ENCODE data around the gene DNMT3A. TPM values are rescaled to one million over a fixed set of nuclear protein-coding genes. Genes with fewer than 3 reads are reported as not detected.

The DNMT3A gene
- total RNA-seq, 1 donor from 2014 or later = 12.9 TPM

DNA sequence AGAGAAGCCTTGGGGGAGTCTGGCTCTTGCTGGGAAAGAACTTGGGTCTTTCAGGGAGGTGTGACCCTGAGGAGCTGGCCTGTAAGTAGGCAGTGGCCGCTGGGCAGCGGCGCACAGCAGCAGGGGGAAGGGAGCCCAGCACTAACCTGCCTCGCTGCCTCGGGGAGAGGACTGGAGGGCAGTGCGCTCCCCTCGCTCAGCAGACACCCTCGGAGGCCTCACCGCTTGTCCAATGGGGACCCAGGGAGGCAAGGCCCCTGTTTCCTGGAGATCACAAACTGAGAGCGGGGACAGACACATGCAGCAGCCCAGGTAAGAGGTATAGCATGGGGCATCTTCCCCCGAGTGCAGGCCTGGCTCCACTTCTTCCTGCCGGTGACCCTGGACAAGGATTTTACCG lies 3.3 kb downstream of the DNMT3A start:
- no peak overlapping the region for H3K4me3 ChIP-seq (ENCODE audit: low read depth, low read length)
- no peak for FAIRE-seq
- H3K36me3 ChIP-seq (ENCODE audit: control insufficient read depth, insufficient read depth, low read length) = no peaks in the 10 kb centered on the region
- TF ChIP-seq, protein P1, sequence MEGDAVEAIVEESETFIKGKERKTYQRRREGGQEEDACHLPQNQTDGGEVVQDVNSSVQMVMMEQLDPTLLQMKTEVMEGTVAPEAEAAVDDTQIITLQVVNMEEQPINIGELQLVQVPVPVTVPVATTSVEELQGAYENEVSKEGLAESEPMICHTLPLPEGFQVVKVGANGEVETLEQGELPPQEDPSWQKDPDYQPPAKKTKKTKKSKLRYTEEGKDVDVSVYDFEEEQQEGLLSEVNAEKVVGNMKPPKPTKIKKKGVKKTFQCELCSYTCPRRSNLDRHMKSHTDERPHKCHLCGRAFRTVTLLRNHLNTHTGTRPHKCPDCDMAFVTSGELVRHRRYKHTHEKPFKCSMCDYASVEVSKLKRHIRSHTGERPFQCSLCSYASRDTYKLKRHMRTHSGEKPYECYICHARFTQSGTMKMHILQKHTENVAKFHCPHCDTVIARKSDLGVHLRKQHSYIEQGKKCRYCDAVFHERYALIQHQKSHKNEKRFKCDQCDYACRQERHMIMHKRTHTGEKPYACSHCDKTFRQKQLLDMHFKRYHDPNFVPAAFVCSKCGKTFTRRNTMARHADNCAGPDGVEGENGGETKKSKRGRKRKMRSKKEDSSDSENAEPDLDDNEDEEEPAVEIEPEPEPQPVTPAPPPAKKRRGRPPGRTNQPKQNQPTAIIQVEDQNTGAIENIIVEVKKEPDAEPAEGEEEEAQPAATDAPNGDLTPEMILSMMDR (IDR thresholded peaks at IDR 0.05; ENCODE audit: insufficient read depth, low read length, severe bottlenecking) = no peak
- no peak for DNase-seq (ENCODE audit: low read depth)
- no peaks in the 10 kb centered on the region for H3K27me3 ChIP-seq (ENCODE audit: control insufficient read depth, insufficient read depth, low read length)

- FAIRE-seq (no peak), DNase-seq (ENCODE audit: low read depth) (no peak)
- H3K36me3 ChIP-seq (ENCODE audit: control insufficient read depth, insufficient read depth, low read length) = no peaks in the 10 kb centered on the region
- no peaks in the 10 kb centered on the region for H3K27me3 ChIP-seq (ENCODE audit: control insufficient read depth, insufficient read depth, low read length)
- no peak overlapping the region for H3K4me3 ChIP-seq (ENCODE audit: low read depth, low read length)
- TF ChIP-seq, protein P1 (IDR thresholded peaks at IDR 0.05; ENCODE audit: insufficient read depth, low read length, severe bottlenecking) = no peak
These were observed 3.8 kb downstream of the DNMT3A start for GRCh38 chr2:25337891-25338290.

GRCh38 chr2:25337276-25337675 lies 4.4 kb downstream of the DNMT3A start:
- Histone ChIP-seq H3K4me3 (ENCODE audit: low read depth, low read length) (no peak overlapping the region), H3K27me3 (ENCODE audit: control insufficient read depth, insufficient read depth, low read length) (no peaks in the 10 kb centered on the region), H3K36me3 (ENCODE audit: control insufficient read depth, insufficient read depth, low read length) (no peaks in the 10 kb centered on the region)
- DNase-seq (ENCODE audit: low read depth) (no peak), FAIRE-seq (no peak)
- TF ChIP-seq, protein P1 (IDR thresholded peaks at IDR 0.05; ENCODE audit: insufficient read depth, low read length, severe bottlenecking) = no peak

GRCh38 chr2:25336383-25336841 lies 5.3 kb downstream of the DNMT3A start:
- TF ChIP-seq, protein P1 (IDR thresholded peaks at IDR 0.05; ENCODE audit: insufficient read depth, low read length, severe bottlenecking) = no peak
- H3K4me3 ChIP-seq (ENCODE audit: low read depth, low read length) = no peak overlapping the region
- no peaks in the 10 kb centered on the region for H3K36me3 ChIP-seq (ENCODE audit: control insufficient read depth, insufficient read depth, low read length)
- H3K27me3 ChIP-seq (ENCODE audit: control insufficient read depth, insufficient read depth, low read length) = no peaks in the 10 kb centered on the region
- FAIRE-seq (no peak), DNase-seq (ENCODE audit: low read depth) (no peak)

DNA sequence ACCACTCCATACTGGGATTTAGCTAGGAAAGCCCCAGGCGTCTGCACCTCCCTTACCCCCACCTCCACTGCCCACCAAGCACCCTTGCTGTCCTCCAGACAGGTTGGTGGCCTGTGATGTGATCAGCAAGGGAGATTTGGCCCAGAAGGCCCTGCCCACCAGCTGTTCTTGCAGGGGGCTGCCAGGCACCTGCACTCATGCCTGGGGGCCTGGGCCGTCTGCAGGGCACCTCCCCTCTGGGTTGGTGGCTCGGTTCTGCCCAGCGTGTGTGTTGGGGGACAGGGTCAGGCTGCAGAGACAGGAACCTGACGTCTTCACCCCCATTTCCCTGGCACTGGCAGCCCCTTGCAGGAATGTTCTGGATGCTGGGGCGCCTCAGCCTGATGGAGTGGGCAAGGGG lies 5.8 kb downstream of the DNMT3A start:
- no peaks in the 10 kb centered on the region for H3K27me3 ChIP-seq (ENCODE audit: control insufficient read depth, insufficient read depth, low read length)
- no peaks in the 10 kb centered on the region for H3K36me3 ChIP-seq (ENCODE audit: control insufficient read depth, insufficient read depth, low read length)
- no peak for FAIRE-seq
- TF ChIP-seq, protein P1 (IDR thresholded peaks at IDR 0.05; ENCODE audit: insufficient read depth, low read length, severe bottlenecking) = no peak
- no peak for DNase-seq (ENCODE audit: low read depth)
- H3K4me3 ChIP-seq (ENCODE audit: low read depth, low read length) = no peak overlapping the region

DNA sequence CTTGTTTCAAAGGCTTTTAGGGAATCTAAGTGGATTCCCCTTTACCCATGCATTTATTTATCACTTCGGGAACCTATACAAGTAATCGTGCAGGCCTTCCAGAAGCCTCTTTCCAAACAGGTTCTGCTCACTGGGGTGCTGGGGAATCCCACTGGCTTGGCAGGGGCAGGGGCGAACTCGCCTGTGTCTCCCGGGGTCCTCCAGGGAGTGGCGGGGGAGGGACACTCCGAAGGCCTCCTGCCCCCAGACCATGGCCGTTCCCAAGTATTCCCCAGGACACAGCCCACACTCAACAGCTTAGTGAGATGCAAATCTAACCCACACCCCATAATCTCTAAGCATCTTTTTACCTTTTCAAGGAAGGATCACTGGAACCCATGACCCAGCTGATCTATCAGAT lies 6.5 kb downstream of the DNMT3A start:
- FAIRE-seq (no peak), DNase-seq (ENCODE audit: low read depth) (no peak)
- Histone ChIP-seq H3K36me3 (ENCODE audit: control insufficient read depth, insufficient read depth, low read length) (no peaks in the 10 kb centered on the region), H3K27me3 (ENCODE audit: control insufficient read depth, insufficient read depth, low read length) (no peaks in the 10 kb centered on the region), H3K4me3 (ENCODE audit: low read depth, low read length) (no peak overlapping the region)
- TF ChIP-seq, protein P1 (IDR thresholded peaks at IDR 0.05; ENCODE audit: insufficient read depth, low read length, severe bottlenecking) = no peak

Measured in bronchial epithelial cell (primary cell).